PC-9 (cell line): ENCODE results near the gene DGAT2L6.

ENCODE experiments used
- EZH2 ChIP-seq: fragments of 200-600 bp; sonication (generic); IDR thresholded peaks from 2 replicates; pipeline ENCODE4 v1.8.0; 2017; ENCODE audit warnings: antibody characterized with exemption, low read depth
- TF ChIP-seq, protein P1 (sequence below): fragments of 200-600 bp; sonication (generic); conservative IDR thresholded peaks from 2 replicates; pipeline ENCODE4 v1.6.1; 2017; ENCODE audit warnings: mixed run types, antibody characterized with exemption, mild to moderate bottlenecking, moderate library complexity

DNA sequence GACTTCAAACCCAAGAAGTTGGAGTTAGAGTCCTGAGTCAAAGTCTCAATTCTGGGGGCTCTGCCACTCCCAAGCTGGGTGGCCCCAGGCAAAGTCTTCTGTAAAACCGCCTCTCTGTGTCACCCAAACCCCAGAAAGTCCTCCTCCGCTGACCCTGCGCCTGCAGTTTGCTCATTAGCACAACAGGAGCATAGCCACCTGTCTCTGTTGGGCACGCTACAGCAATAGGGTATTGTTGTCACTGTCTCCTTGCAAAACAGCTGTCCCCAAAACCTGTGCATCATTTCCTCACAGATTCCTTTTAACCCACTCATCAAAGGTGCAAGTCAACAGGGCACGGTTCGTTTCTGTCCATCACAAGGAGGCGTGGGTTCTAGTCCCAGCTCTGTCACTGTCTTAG is 8.0 kb upstream of the DGAT2L6 start:
- TF ChIP-seq, protein P1, sequence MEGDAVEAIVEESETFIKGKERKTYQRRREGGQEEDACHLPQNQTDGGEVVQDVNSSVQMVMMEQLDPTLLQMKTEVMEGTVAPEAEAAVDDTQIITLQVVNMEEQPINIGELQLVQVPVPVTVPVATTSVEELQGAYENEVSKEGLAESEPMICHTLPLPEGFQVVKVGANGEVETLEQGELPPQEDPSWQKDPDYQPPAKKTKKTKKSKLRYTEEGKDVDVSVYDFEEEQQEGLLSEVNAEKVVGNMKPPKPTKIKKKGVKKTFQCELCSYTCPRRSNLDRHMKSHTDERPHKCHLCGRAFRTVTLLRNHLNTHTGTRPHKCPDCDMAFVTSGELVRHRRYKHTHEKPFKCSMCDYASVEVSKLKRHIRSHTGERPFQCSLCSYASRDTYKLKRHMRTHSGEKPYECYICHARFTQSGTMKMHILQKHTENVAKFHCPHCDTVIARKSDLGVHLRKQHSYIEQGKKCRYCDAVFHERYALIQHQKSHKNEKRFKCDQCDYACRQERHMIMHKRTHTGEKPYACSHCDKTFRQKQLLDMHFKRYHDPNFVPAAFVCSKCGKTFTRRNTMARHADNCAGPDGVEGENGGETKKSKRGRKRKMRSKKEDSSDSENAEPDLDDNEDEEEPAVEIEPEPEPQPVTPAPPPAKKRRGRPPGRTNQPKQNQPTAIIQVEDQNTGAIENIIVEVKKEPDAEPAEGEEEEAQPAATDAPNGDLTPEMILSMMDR: no peak
- no peak for TF ChIP-seq EZH2
